Testis (tissue), 2 donors: ENCODE results near the gene SLC9A9.

Source experiments
- POLR2A ChIP-seq: fragments of 450-650 bp; IDR thresholded peaks from one replicate; pipeline ENCODE4 v1.6.1; 2017; ENCODE audit warnings: antibody characterized with exemption, mild to moderate bottlenecking, moderate library complexity
- TF ChIP-seq, protein P1 (sequence below), 3 experiments: fragments of 450-650 bp in 2 of 3; fragments of 200-600 bp in 1 of 3; sonication (generic) in 1 of 3; IDR thresholded peaks; one replicate each; pipeline ENCODE4 v1.5.1; 2016 to 2019; ENCODE audit warnings: antibody characterized with exemption in 3 of 3, mild to moderate bottlenecking in 2 of 3, moderate library complexity in 1 of 3

DNA sequence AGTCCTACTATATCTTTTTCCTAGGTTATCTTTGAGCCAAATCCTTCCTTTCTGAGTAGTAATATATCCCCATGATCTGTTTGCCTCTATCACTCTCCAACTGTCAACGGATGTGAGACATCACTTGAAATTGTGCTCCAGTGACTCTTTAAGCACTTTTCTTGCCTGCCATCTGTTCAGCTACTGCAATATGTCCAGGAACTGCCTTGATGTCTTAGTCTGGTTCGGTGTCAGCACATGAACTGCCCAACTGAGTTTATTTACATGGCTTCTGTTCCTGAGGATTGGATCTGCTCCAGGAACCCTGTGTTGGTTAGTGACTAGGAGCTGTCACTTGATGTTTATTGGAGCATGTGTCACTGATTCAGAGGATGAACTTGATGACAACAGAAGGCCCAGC, 116.5 kb downstream of the SLC9A9 start:
- TF ChIP-seq POLR2A: no peak
- TF ChIP-seq, protein P1, sequence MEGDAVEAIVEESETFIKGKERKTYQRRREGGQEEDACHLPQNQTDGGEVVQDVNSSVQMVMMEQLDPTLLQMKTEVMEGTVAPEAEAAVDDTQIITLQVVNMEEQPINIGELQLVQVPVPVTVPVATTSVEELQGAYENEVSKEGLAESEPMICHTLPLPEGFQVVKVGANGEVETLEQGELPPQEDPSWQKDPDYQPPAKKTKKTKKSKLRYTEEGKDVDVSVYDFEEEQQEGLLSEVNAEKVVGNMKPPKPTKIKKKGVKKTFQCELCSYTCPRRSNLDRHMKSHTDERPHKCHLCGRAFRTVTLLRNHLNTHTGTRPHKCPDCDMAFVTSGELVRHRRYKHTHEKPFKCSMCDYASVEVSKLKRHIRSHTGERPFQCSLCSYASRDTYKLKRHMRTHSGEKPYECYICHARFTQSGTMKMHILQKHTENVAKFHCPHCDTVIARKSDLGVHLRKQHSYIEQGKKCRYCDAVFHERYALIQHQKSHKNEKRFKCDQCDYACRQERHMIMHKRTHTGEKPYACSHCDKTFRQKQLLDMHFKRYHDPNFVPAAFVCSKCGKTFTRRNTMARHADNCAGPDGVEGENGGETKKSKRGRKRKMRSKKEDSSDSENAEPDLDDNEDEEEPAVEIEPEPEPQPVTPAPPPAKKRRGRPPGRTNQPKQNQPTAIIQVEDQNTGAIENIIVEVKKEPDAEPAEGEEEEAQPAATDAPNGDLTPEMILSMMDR (IDR thresholded peaks at IDR 0.05): no peak
